HepG2 (cell line): ENCODE results near the gene ETV6. TPM values are rescaled to one million over a fixed set of nuclear protein-coding genes. Genes with fewer than 3 reads are reported as not detected.

Experiments used
- ATAC-seq: fragments of 200-7000 bp; cut with Tn5 transposase; 3 replicates; pipeline ENCODE4 v1.9.1; 2020; ENCODE audit warnings: mild to moderate bottlenecking, moderate library complexity
- BruUV-seq: library from RNA; stranded (reverse); fragments of 400-500 nt; replicated peaks from 2 replicates; lab custom pipeline; 2021; lab: Mats Ljungman, UMichigan
- CTCF ChIA-PET: fragments of 300-600 bp; formaldehyde crosslinking; extraction: SDS; loops from one replicate; lab custom pipeline; 2021; ENCODE audit warnings: low total read pairs, inconsistent platforms, low intra/inter-chr PET ratio; lab: Yijun Ruan, JAX
- POLR2A ChIA-PET: fragments of 350-600 bp; sonication (Branson Sonifier 250); formaldehyde crosslinking; loops from one replicate; lab custom pipeline; 2020; ENCODE audit warnings: antibody characterized with exemption, inconsistent platforms; lab: Yijun Ruan, JAX
- DNase-seq: peaks from one replicate; pipeline ENCODE4 v3.0.0-alpha.2; 2015; ENCODE audit warnings: low spot score
- FAIRE-seq: peaks from 3 replicates; lab custom pipeline; 2011; peaks lifted over from hg19 to GRCh38; lab: Jason Lieb, UNC
- H2AFZ ChIP-seq: one replicate; pipeline ENCODE4 v1.6.1; 2011; ENCODE audit warnings: low read length, inconsistent platforms
- H3K27ac ChIP-seq: fragments of 300-600 bp; 3 replicates; pipeline ENCODE4 v1.8.0; 2011; ENCODE audit warnings: mixed run types, mild to moderate bottlenecking, mixed read lengths, low read length, inconsistent platforms; ENCODE audit not compliant: insufficient read depth; ENCODE audit errors: extremely low read length
- H3K27me3 ChIP-seq, 2 experiments: fragments of 200-600 bp in 1 of 2; 2 replicates in 1 of 2; 3 replicates in 1 of 2; pipeline versions ENCODE4 v1.6.0 to v1.8.0; 2011; ENCODE audit warnings: low read length in 2 of 2, mild to moderate bottlenecking in 2 of 2, moderate library complexity in 2 of 2, inconsistent platforms in 1 of 2; ENCODE audit not compliant: insufficient read depth in 2 of 2, control insufficient read depth in 1 of 2
- H3K36me3 ChIP-seq, 2 experiments: fragments of 200-600 bp in 1 of 2; replicated peaks in 1 of 2; 2 replicates in 1 of 2; 3 replicates in 1 of 2; pipeline versions ENCODE4 v1.5.1 to v1.8.0; 2011; ENCODE audit warnings: low read length in 2 of 2, inconsistent platforms in 1 of 2; ENCODE audit not compliant: insufficient read depth in 2 of 2, control insufficient read depth in 1 of 2
- H3K4me1 ChIP-seq: 2 replicates; pipeline ENCODE4 v1.5.1; 2012; ENCODE audit warnings: low read length, inconsistent platforms; ENCODE audit not compliant: insufficient read depth
- H3K4me2 ChIP-seq: 2 replicates; pipeline ENCODE4 v1.6.0; 2011; ENCODE audit warnings: low read depth, low read length, inconsistent platforms
- H3K4me3 ChIP-seq, 3 experiments: fragments of 200-600 bp in 1 of 3; sonication (generic), shearing (Covaris generic) in 1 of 3; replicated peaks in 1 of 3; 2 replicates each; pipeline ENCODE4 v1.5.1; 2011 to 2016; ENCODE audit warnings: low read length in 3 of 3, inconsistent platforms in 2 of 3, low read depth in 2 of 3, mild to moderate bottlenecking in 2 of 3, control low read depth in 1 of 3, mixed read lengths in 1 of 3; ENCODE audit not compliant: insufficient read depth in 1 of 3
- H3K79me2 ChIP-seq: one replicate; pipeline ENCODE4 v1.6.1; 2011; ENCODE audit warnings: low read length, inconsistent platforms; ENCODE audit not compliant: insufficient read depth
- H3K9ac ChIP-seq: 2 replicates; pipeline ENCODE4 v1.6.0; 2011; ENCODE audit warnings: mild to moderate bottlenecking, low read depth, low read length, inconsistent platforms; ENCODE audit not compliant: insufficient read depth
- H3K9me3 ChIP-seq: 2 replicates; pipeline ENCODE4 v1.5.1; 2012; ENCODE audit warnings: mild to moderate bottlenecking, low read length
- H4K20me1 ChIP-seq: 2 replicates; pipeline ENCODE4 v1.6.0; 2011; ENCODE audit warnings: inconsistent platforms, mild to moderate bottlenecking, low read length, moderate library complexity; ENCODE audit not compliant: insufficient read depth
- CENPX ChIP-seq: sonication (generic); formaldehyde crosslinking; IDR thresholded peaks from 2 replicates; pipeline ENCODE4 v1.9.0; 2021; ENCODE audit warnings: mild to moderate bottlenecking, missing genetic modification reagents, moderate library complexity
- NFKB2 ChIP-seq: sonication (generic); formaldehyde crosslinking; IDR thresholded peaks from 2 replicates; pipeline ENCODE4 v1.4.0; 2020; ENCODE audit warnings: missing genetic modification reagents, borderline replicate concordance
- SALL2 ChIP-seq: sonication (generic); formaldehyde crosslinking; IDR thresholded peaks from 2 replicates; pipeline ENCODE4 v1.8.1; 2023; ENCODE audit warnings: mild to moderate bottlenecking, missing genetic modification reagents, inconsistent platforms
- SP2 ChIP-seq: sonication (generic); formaldehyde crosslinking; IDR thresholded peaks from 2 replicates; pipeline ENCODE4 v1.5.1; 2020; ENCODE audit warnings: mild to moderate bottlenecking, missing genetic modification reagents
- ZBTB7B ChIP-seq: sonication (generic); formaldehyde crosslinking; IDR thresholded peaks from 2 replicates; pipeline ENCODE4 v1.4.0; 2020; ENCODE audit warnings: missing genetic modification reagents
- ZNF607 ChIP-seq: sonication (generic); formaldehyde crosslinking; IDR thresholded peaks from 2 replicates; pipeline ENCODE4 v1.5.1; 2020; ENCODE audit warnings: missing genetic modification reagents, mild to moderate bottlenecking, borderline replicate concordance
- ZNF615 ChIP-seq: sonication (generic); formaldehyde crosslinking; IDR thresholded peaks from 2 replicates; pipeline ENCODE4 v1.5.0; 2020; ENCODE audit warnings: mild to moderate bottlenecking, missing genetic modification reagents, borderline replicate concordance
- ZNF646 ChIP-seq: sonication (generic); formaldehyde crosslinking; IDR thresholded peaks from 2 replicates; pipeline ENCODE4 v1.9.0; 2021; ENCODE audit warnings: mild to moderate bottlenecking, missing genetic modification reagents
- ZNF660 ChIP-seq: sonication (generic); formaldehyde crosslinking; IDR thresholded peaks from 2 replicates; pipeline ENCODE4 v1.5.1; 2020; ENCODE audit warnings: mild to moderate bottlenecking, low read depth, missing genetic modification reagents, borderline replicate concordance
- WGBS: methylation state at CpG from one replicate; pipeline ENCODE4 v1.1.6; 2017; ENCODE audit warnings: low lambda C conversion rate; 5-methylcytosine and 5-hydroxymethylcytosine counted together
- in situ Hi-C: cut with HindIII; loops from 2 replicates; pipeline ENCODE4 v1.10.0; 2017; ENCODE audit warnings: low pct_unique_long_range_greater_than_20kb; ENCODE audit not compliant: extremely low pct_ligation_motif_present
- intact Hi-C: fragments of 100-400 bp; cut with micrococcal nuclease; formaldehyde crosslinking; loops from one replicate; pipeline ENCODE4 v1.10.0; 2022; ENCODE audit not compliant: unreplicated experiment
- polyA plus RNA-seq, 8 experiments: library from polyadenylated mRNA; depleted of rRNA in 3 of 8; stranded (reverse) in 7 of 8; unstranded in 1 of 8; fragments of >200 nt; fragmentation: Illumina TruSeq in 4 of 8; extraction: Trizol in 4 of 8; gene quantifications; 2 replicates each; pipeline versions ENCODE4 v1.2.1 to v1.2.3, GENCODE V29; 2011 to 2016; ENCODE audit warnings: low read depth in 4 of 8, missing spikeins in 1 of 8, mixed read lengths in 1 of 8; ENCODE audit not compliant: insufficient read depth in 1 of 8
- total RNA-seq, 5 experiments: library from RNA; depleted of rRNA; stranded (reverse); fragments of >200 nt; fragmentation: Illumina TruSeq; extraction: Trizol; gene quantifications; 2 replicates each; pipeline ENCODE4 v1.2.3, GENCODE V29; 2016; ENCODE audit warnings: low read depth in 1 of 5
- TF ChIP-seq, protein P1 (sequence below): sonication (generic); formaldehyde crosslinking; IDR thresholded peaks from 2 replicates; pipeline ENCODE4 v1.4.0; 2020; ENCODE audit warnings: missing genetic modification reagents
- TF ChIP-seq, protein P2 (sequence below): sonication (generic); formaldehyde crosslinking; IDR thresholded peaks from 2 replicates; pipeline ENCODE4 v1.8.1; 2022; ENCODE audit warnings: low read depth, mild to moderate bottlenecking, missing genetic modification reagents
- TF ChIP-seq, protein P3 (sequence below): IDR thresholded peaks from 2 replicates; pipeline ENCODE4 v1.6.1; 2016; ENCODE audit warnings: missing compliant biosample characterization, missing genetic modification reagents, borderline replicate concordance

The ETV6 gene
- total and polyA plus RNA-seq, 2 of the 13 experiments (the other 11 are each of a cell fraction or from before 2014, with no cell fraction given), result 2.2 to 3.0 TPM

GRCh38 chr12:11769723-11770514 lies 120.4 kb downstream of the ETV6 start:
- intact Hi-C loops (no loop called here), in situ Hi-C loops (no loop called here)
- DNase-seq (no peak), ATAC-seq (no peak), FAIRE-seq (no peak)
- ChIA-PET CTCF (no interaction called here), POLR2A (no interaction called here)
- no TSS peak for BruUV-seq
- H2AFZ ChIP-seq, result no peak overlapping the region
- H3K27me3 ChIP-seq, result no peaks in the 10 kb centered on the region
- H3K4me1 ChIP-seq, result peaks cover 22% of the 10 kb centered on the region
- TF ChIP-seq ZNF660 (CRISPR knock-in tag) (no peak), SP2 (CRISPR knock-in tag) (no peak), NFKB2 (CRISPR knock-in tag) (no peak), ZNF646 (no peak), ZBTB7B (CRISPR knock-in tag) (no peak), CENPX (CRISPR knock-in tag) (no peak), ZNF615 (CRISPR knock-in tag) (no peak), ZNF607 (CRISPR knock-in tag) (no peak), SALL2 (CRISPR knock-in tag) (no peak)
- TF ChIP-seq, protein P1, sequence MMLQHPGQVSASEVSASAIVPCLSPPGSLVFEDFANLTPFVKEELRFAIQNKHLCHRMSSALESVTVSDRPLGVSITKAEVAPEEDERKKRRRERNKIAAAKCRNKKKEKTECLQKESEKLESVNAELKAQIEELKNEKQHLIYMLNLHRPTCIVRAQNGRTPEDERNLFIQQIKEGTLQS (CRISPR knock-in tag), result no peak
- TF ChIP-seq, protein P2, sequence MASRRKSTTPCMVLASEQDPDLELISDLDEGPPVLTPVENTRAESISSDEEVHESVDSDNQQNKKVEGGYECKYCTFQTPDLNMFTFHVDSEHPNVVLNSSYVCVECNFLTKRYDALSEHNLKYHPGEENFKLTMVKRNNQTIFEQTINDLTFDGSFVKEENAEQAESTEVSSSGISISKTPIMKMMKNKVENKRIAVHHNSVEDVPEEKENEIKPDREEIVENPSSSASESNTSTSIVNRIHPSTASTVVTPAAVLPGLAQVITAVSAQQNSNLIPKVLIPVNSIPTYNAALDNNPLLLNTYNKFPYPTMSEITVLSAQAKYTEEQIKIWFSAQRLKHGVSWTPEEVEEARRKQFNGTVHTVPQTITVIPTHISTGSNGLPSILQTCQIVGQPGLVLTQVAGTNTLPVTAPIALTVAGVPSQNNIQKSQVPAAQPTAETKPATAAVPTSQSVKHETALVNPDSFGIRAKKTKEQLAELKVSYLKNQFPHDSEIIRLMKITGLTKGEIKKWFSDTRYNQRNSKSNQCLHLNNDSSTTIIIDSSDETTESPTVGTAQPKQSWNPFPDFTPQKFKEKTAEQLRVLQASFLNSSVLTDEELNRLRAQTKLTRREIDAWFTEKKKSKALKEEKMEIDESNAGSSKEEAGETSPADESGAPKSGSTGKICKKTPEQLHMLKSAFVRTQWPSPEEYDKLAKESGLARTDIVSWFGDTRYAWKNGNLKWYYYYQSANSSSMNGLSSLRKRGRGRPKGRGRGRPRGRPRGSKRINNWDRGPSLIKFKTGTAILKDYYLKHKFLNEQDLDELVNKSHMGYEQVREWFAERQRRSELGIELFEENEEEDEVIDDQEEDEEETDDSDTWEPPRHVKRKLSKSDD (CRISPR knock-in tag), result no peak
- TF ChIP-seq, protein P3, sequence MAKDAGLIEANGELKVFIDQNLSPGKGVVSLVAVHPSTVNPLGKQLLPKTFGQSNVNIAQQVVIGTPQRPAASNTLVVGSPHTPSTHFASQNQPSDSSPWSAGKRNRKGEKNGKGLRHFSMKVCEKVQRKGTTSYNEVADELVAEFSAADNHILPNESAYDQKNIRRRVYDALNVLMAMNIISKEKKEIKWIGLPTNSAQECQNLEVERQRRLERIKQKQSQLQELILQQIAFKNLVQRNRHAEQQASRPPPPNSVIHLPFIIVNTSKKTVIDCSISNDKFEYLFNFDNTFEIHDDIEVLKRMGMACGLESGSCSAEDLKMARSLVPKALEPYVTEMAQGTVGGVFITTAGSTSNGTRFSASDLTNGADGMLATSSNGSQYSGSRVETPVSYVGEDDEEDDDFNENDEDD (CRISPR knock-in tag), result no peak
- H3K27ac ChIP-seq, result no peak overlapping the region
- WGBS, result 98% methylated on average over 9 of the region's 12 CpGs
- H3K9ac ChIP-seq, result no peak overlapping the region
- no peaks in the 10 kb centered on the region for H3K79me2 ChIP-seq
- H3K36me3 ChIP-seq, result no peaks in the 10 kb centered on the region
- H3K4me2 ChIP-seq, result no peak overlapping the region
- H4K20me1 ChIP-seq, result no peaks in the 10 kb centered on the region
- H3K4me3 ChIP-seq, result no peak overlapping the region
- H3K9me3 ChIP-seq, result no peaks in the 10 kb centered on the region
